Gastroesophageal sphincter (tissue), 4 donors: Measurements from ENCODE around the gene TCF7L2. TPM values are rescaled to one million over a fixed set of nuclear protein-coding genes. Genes with fewer than 3 reads are reported as not detected.

ENCODE experiments used
- ATAC-seq: fragments of 150-250 bp; one replicate; pipeline ENCODE4 v1.9.1; 2016; ENCODE audit warnings: mild to moderate bottlenecking, moderate library complexity
- H3K27ac ChIP-seq, 4 donors: fragments of 200-600 bp; sonication (generic) in 3 of 4; 1 replicate in 3 of 4; 2 replicates in 1 of 4; pipeline ENCODE4 v1.5.1; 2016 to 2019
- H3K27me3 ChIP-seq: fragments of 200-600 bp; sonication (generic); one replicate; pipeline ENCODE4 v1.5.1; 2019
- H3K36me3 ChIP-seq, 2 donors: fragments of 200-600 bp; sonication (generic); one replicate each; pipeline ENCODE4 v1.5.1; 2019; ENCODE audit warnings: control low read depth in 1 of 2
- H3K4me1 ChIP-seq, 3 donors: fragments of 200-600 bp; sonication (generic); 1 replicate in 2 of 3; 2 replicates in 1 of 3; pipeline ENCODE4 v1.5.1; 2016 to 2019; ENCODE audit warnings: control low read depth in 2 of 3
- H3K4me3 ChIP-seq, 2 donors: fragments of 200-600 bp; sonication (generic); one replicate each; pipeline ENCODE4 v1.5.1; 2019; ENCODE audit warnings: mild to moderate bottlenecking in 1 of 2, moderate library complexity in 1 of 2
- H3K9me3 ChIP-seq, 3 donors: fragments of 200-600 bp; sonication (generic); one replicate each; pipeline ENCODE4 v1.5.1; 2017 to 2019; ENCODE audit warnings: control low read depth in 2 of 3
- CTCF ChIP-seq, 4 experiments: fragments of 200-600 bp in 2 of 4; fragments of 450-650 bp in 2 of 4; sonication (generic) in 1 of 4; IDR thresholded peaks; one replicate each; pipeline ENCODE4 v1.5.1; 2017 to 2019; ENCODE audit warnings: antibody characterized with exemption in 4 of 4, mild to moderate bottlenecking in 2 of 4, moderate library complexity in 2 of 4
- EP300 ChIP-seq: sonication (generic); formaldehyde crosslinking; IDR thresholded peaks from one replicate; pipeline ENCODE4 v1.6.1; 2017; ENCODE audit warnings: antibody characterized with exemption, mild to moderate bottlenecking
- POLR2A ChIP-seq, 2 donors: fragments of 450-650 bp; IDR thresholded peaks; one replicate each; pipeline ENCODE4 v1.6.1; 2017; ENCODE audit warnings: antibody characterized with exemption in 2 of 2, mild to moderate bottlenecking in 2 of 2, moderate library complexity in 1 of 2
- POLR2AphosphoS5 ChIP-seq: sonication (generic); formaldehyde crosslinking; IDR thresholded peaks from one replicate; pipeline ENCODE4 v1.6.1; 2017; ENCODE audit warnings: antibody characterized with exemption
- WGBS, 2 donors: methylation state at CpG; one replicate each; pipeline ENCODE4 v1.1.5; 2018; ENCODE audit warnings: low coverage in 1 of 2; 5-methylcytosine and 5-hydroxymethylcytosine counted together
- total RNA-seq, 4 donors: library from RNA; depleted of rRNA; stranded (reverse); fragments of >200 nt; gene quantifications; one replicate each; pipeline ENCODE4 v1.1.0, GENCODE V29; 2016

TCF7L2 gene
- total RNA-seq, 4 donors from 2014 or later: 12.6 to 22.4 (median 20.2) TPM

GRCh38 chr10:112911206-112911605, 38.8 kb upstream of the TCF7L2 start:
- 67 to 71% methylated on average over 1 to 2 of the region's 2 CpGs for WGBS, 2 donors
- peak overlapping the region in 1 of 4 donors; percentile 19 for H3K27ac ChIP-seq

GRCh38 chr10:112912410-112912928, 37.6 kb upstream of the TCF7L2 start:
- Histone ChIP-seq H3K9me3 (no peaks in the 10 kb centered on the region), H3K4me3 (no peak overlapping the region), H3K27ac (peak overlapping the region in 1 of 4 donors; percentile 31), H3K27me3 (no peaks in the 10 kb centered on the region), H3K4me1 (no peaks in the 10 kb centered on the region), H3K36me3 (no peaks in the 10 kb centered on the region)
- TF ChIP-seq POLR2AphosphoS5: no peak
- TF ChIP-seq POLR2A (IDR thresholded peaks at IDR 0.05): no peak
- no peak for TF ChIP-seq EP300
- TF ChIP-seq CTCF (IDR thresholded peaks at IDR 0.05): no peak
- WGBS, 2 donors: 67 to 74% methylated on average over 9 to 13 of the region's 15 CpGs
- ATAC-seq: no peak

More at GRCh38 chr10:112911206-112911605, 38.8 kb upstream of the TCF7L2 start:
- Histone ChIP-seq H3K27me3 (no peaks in the 10 kb centered on the region), H3K4me1 (no peaks in the 10 kb centered on the region), H3K4me3 (no peak overlapping the region), H3K9me3 (no peaks in the 10 kb centered on the region), H3K36me3 (no peaks in the 10 kb centered on the region)
- no peak for ATAC-seq
- no peak for TF ChIP-seq POLR2A (IDR thresholded peaks at IDR 0.05)
- no peak for TF ChIP-seq POLR2AphosphoS5
- no peak for TF ChIP-seq CTCF (IDR thresholded peaks at IDR 0.05)
- TF ChIP-seq EP300: no peak

- no peaks in the 10 kb centered on the region for H3K9me3 ChIP-seq
- H3K27ac ChIP-seq: no peak overlapping the region
- H3K27me3 ChIP-seq: no peaks in the 10 kb centered on the region
- 67 to 88% methylated on average over 1 of the region's 1 CpG for WGBS, 2 donors
- H3K4me1 ChIP-seq: no peaks in the 10 kb centered on the region
- H3K4me3 ChIP-seq: no peak overlapping the region
- ATAC-seq: no peak
- TF ChIP-seq POLR2AphosphoS5: no peak
- no peak for TF ChIP-seq POLR2A (IDR thresholded peaks at IDR 0.05)
- no peak for TF ChIP-seq CTCF (IDR thresholded peaks at IDR 0.05)
- no peak for TF ChIP-seq EP300
- no peaks in the 10 kb centered on the region for H3K36me3 ChIP-seq
Measured at GRCh38 chr10:112913255-112913654, 36.8 kb upstream of the TCF7L2 start.

DNA sequence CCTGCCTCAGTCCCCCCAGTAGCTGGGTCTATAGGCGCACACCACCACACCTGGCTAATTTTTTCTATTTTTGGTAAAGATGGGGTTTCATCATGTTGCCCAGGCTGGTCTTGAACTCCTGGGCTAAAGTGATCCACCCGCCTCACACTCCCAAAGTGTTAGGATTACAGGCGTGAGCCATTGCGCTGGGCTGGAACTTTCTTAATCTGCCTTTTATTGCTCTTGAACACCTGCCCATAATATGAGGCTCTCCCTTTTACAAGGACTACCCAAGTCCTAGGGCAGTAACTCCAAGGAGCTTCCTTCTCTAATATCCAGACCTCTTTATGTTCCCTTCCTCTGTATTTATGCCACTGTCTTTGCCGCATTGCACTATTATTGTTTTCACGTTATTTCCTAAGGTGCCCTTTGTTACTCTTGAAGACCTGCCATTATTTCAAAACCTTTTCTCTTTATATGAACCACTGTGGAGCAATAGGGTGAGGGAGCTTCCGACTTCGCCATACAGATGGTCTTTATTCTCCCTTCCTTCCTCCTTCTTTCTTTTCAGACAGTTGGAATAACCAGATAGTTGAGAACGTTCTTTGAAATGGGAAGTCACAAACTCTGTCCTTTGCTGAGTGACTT, 36.3 kb upstream of the TCF7L2 start:
- 83 to 84% methylated on average over 7 to 9 of the region's 9 CpGs for WGBS, 2 donors
- H3K4me3 ChIP-seq: no peak overlapping the region
- no peaks in the 10 kb centered on the region for H3K4me1 ChIP-seq
- TF ChIP-seq POLR2A (IDR thresholded peaks at IDR 0.05): no peak
- no peak for TF ChIP-seq POLR2AphosphoS5
- TF ChIP-seq EP300: no peak
- no peak for TF ChIP-seq CTCF (IDR thresholded peaks at IDR 0.05)
- no peaks in the 10 kb centered on the region for H3K27me3 ChIP-seq
- H3K27ac ChIP-seq: no peak overlapping the region
- no peak for ATAC-seq
- no peaks in the 10 kb centered on the region for H3K36me3 ChIP-seq
- no peaks in the 10 kb centered on the region for H3K9me3 ChIP-seq

GRCh38 chr10:112914288-112914952, 35.6 kb upstream of the TCF7L2 start:
- ATAC-seq: no peak
- WGBS, 2 donors: 69 to 73% methylated on average over 6 of the region's 7 CpGs
- TF ChIP-seq CTCF (IDR thresholded peaks at IDR 0.05): no peak
- TF ChIP-seq POLR2AphosphoS5: no peak
- TF ChIP-seq EP300: no peak
- no peak for TF ChIP-seq POLR2A (IDR thresholded peaks at IDR 0.05)
- Histone ChIP-seq H3K4me1 (no peaks in the 10 kb centered on the region), H3K27me3 (no peaks in the 10 kb centered on the region), H3K36me3 (no peaks in the 10 kb centered on the region), H3K27ac (no peak overlapping the region), H3K9me3 (no peaks in the 10 kb centered on the region), H3K4me3 (no peak overlapping the region)
